Measurements from ENCODE around the gene IL13RA2. TPM values are rescaled to one million over a fixed set of nuclear protein-coding genes. Genes with fewer than 3 reads are reported as not detected.
A peak's percentile ranks its signal among the peaks of the same experiment; 100 is the strongest.

IL13RA2 gene
- polyA plus RNA-seq, 2 of the 4 experiments (the other 2 are of a cell fraction): not detected

DNA sequence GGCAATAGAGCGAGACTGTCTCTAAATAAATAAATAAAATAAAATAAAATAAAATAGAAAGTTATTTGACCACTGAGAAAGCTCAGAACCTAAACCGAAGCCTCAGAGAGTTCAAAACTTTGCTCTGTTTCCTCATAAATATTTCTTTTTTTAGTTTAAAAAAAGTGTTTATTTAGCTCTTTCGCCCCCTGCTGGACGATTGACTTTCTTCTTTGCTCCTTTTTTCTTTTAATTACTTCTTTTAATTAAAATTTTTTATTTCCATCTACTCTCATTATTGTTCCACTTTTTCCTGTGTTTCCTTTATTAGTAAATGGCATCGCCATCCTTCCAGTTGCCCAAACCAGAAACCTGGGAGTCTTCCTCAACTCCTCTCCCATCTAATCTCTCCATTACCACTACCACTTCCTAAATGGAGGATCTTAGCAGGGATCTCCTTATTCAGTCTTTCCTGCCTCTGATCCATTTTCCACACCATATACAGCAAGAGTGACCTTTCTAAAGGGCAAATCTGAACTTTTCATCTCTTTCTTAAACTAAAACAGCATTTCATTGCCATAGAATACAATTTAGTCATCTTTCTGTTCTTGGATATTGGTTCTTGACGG lies 728 bp upstream of the IL13RA2 start:
- ATAC-seq (no peak), DNase-seq (ENCODE audit: low read depth in 1 of 2, low spot score in 1 of 2) (no peak), FAIRE-seq (no peak)
- CTCF ChIA-PET: interaction anchor here (1.0 kb wide), 2 partner anchors 11 to 47 kb away, joined by 3 read pairs; no protein-coding TSS in a partner anchor
- no peak overlapping the region for H3K27ac ChIP-seq
- no peak overlapping the region for H3K4me3 ChIP-seq
- H3K4me1 ChIP-seq: no peaks in the 10 kb centered on the region
- POLR2A ChIA-PET: no interaction called here
- WGBS (ENCODE audit: missing lambda C conversion rate): 49% methylated on average over 6 of the region's 6 CpGs
- TF ChIP-seq HEYL (CRISPR knock-in tag; IDR thresholded peaks at IDR 0.05): no peak
- TF ChIP-seq, protein P1, sequence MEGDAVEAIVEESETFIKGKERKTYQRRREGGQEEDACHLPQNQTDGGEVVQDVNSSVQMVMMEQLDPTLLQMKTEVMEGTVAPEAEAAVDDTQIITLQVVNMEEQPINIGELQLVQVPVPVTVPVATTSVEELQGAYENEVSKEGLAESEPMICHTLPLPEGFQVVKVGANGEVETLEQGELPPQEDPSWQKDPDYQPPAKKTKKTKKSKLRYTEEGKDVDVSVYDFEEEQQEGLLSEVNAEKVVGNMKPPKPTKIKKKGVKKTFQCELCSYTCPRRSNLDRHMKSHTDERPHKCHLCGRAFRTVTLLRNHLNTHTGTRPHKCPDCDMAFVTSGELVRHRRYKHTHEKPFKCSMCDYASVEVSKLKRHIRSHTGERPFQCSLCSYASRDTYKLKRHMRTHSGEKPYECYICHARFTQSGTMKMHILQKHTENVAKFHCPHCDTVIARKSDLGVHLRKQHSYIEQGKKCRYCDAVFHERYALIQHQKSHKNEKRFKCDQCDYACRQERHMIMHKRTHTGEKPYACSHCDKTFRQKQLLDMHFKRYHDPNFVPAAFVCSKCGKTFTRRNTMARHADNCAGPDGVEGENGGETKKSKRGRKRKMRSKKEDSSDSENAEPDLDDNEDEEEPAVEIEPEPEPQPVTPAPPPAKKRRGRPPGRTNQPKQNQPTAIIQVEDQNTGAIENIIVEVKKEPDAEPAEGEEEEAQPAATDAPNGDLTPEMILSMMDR (IDR thresholded peaks at IDR 0.05): peak; percentile 26; the same call in 1 of the 3 replicates
- H3K4me2 ChIP-seq: no peak overlapping the region
- no peaks in the 10 kb centered on the region for H3K9me3 ChIP-seq

DNA sequence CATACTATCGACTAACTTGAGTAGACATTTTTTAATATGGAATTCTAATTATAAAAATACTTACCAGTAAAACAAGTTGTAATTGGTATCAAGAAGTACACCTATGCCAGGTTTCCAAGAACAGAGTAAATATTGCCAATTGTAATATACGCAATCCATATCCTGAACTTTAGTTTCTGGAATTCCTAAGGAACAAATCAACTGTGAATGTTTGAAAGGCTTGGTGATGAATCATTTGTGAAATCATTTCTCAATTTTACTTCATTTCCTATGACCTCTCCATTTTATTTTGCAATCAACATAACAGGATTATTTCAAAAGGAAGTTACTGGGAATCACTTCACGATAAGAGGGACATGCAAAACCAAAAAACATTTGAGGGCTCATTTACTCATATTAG lies 3.7 kb downstream of the IL13RA2 start:
- WGBS (ENCODE audit: missing lambda C conversion rate): 5% methylated on average over 3 of the region's 3 CpGs
- ChIA-PET POLR2A (no interaction called here), CTCF (no interaction called here)
- no peaks in the 10 kb centered on the region for H3K9me3 ChIP-seq
- H3K4me3 ChIP-seq: no peak overlapping the region
- DNase-seq (ENCODE audit: low read depth in 1 of 2, low spot score in 1 of 2) (peak in 1 of 2 experiments; percentile 1), ATAC-seq (no peak), FAIRE-seq (peak; percentile 7)
- H3K4me1 ChIP-seq: no peaks in the 10 kb centered on the region
- no peak for TF ChIP-seq CBX8 (IDR thresholded peaks at IDR 0.05)
- no peak for TF ChIP-seq RFX5 (IDR thresholded peaks at IDR 0.05)
- TF ChIP-seq FOSL2 (IDR thresholded peaks at IDR 0.05): 0 out of 2 replicates have a peak, but pooled peaks have one; percentile 11
- peak; percentile 43; the same call in 1 of the 2 replicates for TF ChIP-seq FOSL2 (CRISPR knock-in tag; IDR thresholded peaks at IDR 0.05)
- H3K4me2 ChIP-seq: no peak overlapping the region
- no peak overlapping the region for H3K27ac ChIP-seq

DNA sequence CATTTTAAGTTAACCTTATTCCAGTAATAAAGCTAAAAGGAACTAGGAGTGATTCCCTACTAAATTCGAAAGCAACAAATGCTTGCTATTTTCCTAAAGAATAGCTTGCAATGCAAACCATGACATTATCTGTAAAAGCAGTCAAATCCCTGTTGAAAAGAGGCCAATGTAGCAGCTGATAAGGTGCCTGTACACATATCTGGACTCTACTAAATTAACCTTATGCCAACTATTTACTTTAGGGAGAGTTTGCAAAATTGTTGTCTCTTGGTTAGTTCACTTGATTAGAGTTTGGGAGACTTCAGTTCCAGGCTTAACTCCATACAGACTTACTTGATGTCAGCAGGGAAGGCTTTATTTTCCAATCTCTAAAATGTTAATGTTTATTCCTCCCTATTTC lies 6.0 kb downstream of the IL13RA2 start:
- WGBS (ENCODE audit: missing lambda C conversion rate): 31% methylated on average over 1 of the region's 1 CpG
- no peak for DNase-seq (ENCODE audit: low read depth in 1 of 2, low spot score in 1 of 2)
- ChIA-PET CTCF (no interaction called here), POLR2A (no interaction called here)
- H3K4me3 ChIP-seq: no peak overlapping the region
- TF ChIP-seq RCOR1 (IDR thresholded peaks at IDR 0.05; ENCODE audit: low read depth, low read length) (no peak), FOSB (CRISPR knock-in tag; IDR thresholded peaks at IDR 0.05) (no peak), MYC (IDR thresholded peaks at IDR 0.05; ENCODE audit: borderline replicate concordance, low read length) (no peak), RNF2 (IDR thresholded peaks at IDR 0.05; ENCODE audit: borderline replicate concordance, low read depth) (no peak), HOXB13 (CRISPR knock-in tag; IDR thresholded peaks at IDR 0.05; ENCODE audit: low read depth) (no peak), ZSCAN20 (CRISPR knock-in tag; IDR thresholded peaks at IDR 0.05) (no peak), NFE2L2 (conservative IDR thresholded peaks at IDR 0.05; ENCODE audit: low read length) (no peak), CBX2 (IDR thresholded peaks at IDR 0.05; ENCODE audit: borderline replicate concordance, low read depth) (no peak), CEBPB (IDR thresholded peaks at IDR 0.05) (no peak)
- TF ChIP-seq, protein P2, sequence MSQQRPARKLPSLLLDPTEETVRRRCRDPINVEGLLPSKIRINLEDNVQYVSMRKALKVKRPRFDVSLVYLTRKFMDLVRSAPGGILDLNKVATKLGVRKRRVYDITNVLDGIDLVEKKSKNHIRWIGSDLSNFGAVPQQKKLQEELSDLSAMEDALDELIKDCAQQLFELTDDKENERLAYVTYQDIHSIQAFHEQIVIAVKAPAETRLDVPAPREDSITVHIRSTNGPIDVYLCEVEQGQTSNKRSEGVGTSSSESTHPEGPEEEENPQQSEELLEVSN (IDR thresholded peaks at IDR 0.05; ENCODE audit: borderline replicate concordance, low read depth): no peak
- TF ChIP-seq, protein P3, sequence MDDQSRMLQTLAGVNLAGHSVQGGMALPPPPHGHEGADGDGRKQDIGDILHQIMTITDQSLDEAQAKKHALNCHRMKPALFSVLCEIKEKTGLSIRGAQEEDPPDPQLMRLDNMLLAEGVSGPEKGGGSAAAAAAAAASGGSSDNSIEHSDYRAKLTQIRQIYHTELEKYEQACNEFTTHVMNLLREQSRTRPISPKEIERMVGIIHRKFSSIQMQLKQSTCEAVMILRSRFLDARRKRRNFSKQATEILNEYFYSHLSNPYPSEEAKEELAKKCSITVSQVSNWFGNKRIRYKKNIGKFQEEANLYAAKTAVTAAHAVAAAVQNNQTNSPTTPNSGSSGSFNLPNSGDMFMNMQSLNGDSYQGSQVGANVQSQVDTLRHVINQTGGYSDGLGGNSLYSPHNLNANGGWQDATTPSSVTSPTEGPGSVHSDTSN (IDR thresholded peaks at IDR 0.05): no peak
- TF ChIP-seq, protein P1 (IDR thresholded peaks at IDR 0.05): no peak
- no peak overlapping the region for H3K4me2 ChIP-seq
- no peak for ATAC-seq
- FAIRE-seq: no peak
- no peaks in the 10 kb centered on the region for H3K9me3 ChIP-seq
- H3K4me1 ChIP-seq: no peaks in the 10 kb centered on the region
- H3K27ac ChIP-seq: no peak overlapping the region
